GM21381 (cell line): ENCODE data around the gene FAM181A.

Experiments
- ATAC-seq: cut with Tn5 transposase; IDR thresholded peaks from one replicate; pipeline ENCODE4 v1.9.1; 2021; ENCODE audit warnings: mild to moderate bottlenecking, moderate library complexity; ENCODE audit not compliant: unreplicated experiment

Gene FAM181A

DNA sequence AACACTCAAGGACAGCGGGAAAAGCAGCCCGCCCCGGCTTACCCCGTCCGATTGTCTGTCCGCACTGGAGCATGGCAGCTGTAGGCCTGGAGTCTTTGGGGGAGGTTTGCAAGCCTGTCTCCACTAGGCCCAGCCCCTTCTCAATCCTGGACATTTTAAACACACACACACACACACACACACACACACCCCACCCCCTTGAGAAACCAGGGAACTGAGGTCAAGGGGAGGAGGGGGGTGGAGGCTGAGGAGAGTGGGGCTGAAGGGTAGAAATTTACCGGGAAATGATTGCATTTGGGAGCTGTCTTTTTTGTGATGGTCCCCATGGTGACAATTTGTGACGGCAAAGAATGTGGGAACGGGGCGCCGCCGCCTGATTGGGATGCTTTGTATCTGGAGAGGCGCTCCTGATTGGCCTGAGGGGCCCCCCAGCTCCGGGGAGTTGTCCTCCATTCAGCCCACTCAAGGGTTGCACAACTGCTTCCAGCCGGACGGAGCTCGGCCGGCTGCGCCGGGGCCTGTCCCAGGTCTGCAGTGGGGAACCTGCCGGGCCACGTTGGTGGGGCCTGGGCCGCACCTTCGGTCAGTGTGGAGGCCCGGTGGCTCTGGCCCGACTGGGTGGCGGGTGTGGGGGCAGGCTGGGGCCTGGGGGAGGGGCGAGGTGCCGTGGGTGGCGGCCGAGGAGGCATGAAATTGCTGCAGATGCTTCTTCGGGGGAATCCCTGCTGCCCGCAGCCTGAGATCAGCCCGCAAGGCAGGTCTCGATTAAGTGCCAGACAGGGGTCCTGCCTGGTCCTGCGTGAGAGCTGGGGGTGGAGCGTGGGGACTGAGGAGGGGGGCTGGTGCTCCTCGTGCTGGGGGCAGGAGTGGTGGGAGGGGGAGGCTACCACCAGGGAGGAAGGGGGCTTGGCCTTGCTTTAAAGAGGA, at the start of gene FAM181A:
FAM181A (plus strand) TSS at position 472 of the 927 bp plus-strand sequence. CDS start 942 bp downstream, outside the sequence.
- ATAC-seq = no peak

GRCh38 chr14:93878212-93878611, 48.9 kb upstream of the FAM181A start:
- no peak for ATAC-seq

DNA sequence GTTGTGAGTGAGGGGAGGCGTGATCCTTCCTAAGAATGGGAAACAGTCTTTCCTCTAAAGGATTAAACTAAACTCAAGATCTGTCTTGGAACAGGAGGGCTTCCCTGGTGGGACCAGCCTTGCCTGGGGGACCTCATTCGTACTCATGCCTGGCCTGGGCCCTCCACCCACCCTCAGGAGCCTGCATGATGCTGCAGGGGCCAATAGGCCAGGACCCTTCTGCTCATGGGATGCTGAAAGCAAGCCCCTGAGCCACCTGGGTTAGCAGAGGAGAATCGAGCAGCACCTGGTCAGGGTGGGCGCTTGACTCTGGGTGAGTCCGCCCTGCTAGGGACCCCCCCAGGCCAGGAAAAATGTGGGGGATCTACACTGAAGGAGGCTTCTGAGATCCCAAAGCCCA, 48.3 kb upstream of the FAM181A start:
- no peak for ATAC-seq

- ATAC-seq = no peak
These were observed 47.7 kb upstream of the FAM181A start for GRCh38 chr14:93879362-93879983.

DNA sequence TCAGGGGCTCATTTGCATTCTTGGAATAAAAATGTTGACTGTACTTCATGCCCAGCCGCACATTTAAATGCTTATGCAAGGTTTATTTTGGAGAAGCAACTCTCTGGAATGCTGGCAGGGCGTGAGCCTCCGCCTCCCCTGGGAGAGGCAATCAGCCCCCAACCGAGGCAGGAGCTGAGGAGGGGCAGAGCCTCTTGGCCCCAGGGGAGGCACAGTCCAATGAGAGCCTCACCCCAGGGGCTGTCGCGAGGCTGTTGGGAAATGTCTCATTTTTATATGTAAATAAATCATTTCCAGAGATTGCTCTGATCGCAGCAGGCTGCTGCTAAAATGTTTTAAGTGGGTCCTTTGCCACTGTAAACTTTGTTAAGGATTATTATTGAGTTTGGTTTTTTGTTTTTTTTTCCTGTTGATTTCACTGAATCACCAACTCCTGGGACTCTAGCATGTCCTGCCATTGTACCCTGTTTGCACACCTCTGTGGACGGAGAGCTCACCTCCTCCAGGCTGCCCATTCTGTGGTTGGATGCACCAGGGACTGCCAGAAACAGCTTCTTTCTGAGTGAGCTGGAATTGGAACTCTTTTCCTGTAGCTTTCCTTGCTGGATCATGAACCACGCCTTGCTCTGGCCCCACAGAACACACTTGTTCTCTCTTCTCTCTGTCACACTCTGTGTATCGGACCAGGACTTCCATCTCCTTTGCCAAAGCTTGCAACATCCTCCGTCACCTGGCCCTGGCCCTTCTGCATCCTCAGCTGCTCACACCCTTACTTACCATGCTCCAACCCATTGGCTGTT, 46.9 kb upstream of the FAM181A start:
- ATAC-seq = no peak

- no peak for ATAC-seq
These were observed 42.2 kb upstream of the FAM181A start for GRCh38 chr14:93884950-93885349.

GRCh38 chr14:93888995-93889394, 38.1 kb upstream of the FAM181A start:
- ATAC-seq = no peak

DNA sequence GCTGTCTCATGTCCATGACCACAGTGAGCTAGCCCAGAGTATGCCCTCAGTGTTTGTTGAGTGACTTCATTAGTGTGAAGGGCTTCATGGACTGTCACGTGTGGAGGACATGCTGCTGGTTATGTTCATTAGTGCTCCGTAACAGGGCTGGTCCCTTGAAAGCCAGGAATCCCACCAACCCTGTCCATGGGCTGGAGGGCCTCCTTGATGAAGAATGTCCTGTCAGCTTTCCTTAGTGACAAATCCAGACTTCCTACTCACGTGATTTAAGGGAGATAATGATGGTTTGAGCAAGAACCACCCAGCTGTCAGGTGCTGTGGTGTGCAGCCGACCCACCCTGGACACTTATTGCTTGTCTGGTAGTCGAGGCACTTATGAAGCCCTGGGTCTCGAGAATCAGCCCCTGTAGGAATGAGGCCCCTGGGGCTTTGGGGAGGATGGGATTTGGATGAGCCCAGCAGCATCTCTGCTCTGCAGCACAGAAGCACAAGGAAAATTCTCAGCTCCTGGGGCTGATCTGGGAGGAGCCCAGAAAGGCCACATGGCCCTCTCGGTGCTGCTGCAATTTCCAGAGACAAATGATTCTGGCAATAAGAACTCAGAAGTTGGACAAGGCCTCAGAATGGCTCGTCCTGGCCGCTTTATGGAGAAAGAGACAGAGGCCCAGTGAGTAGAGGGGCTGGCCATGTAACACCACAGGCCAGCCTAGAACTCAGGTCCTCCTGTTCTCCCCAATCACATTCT, 37.2 kb upstream of the FAM181A start:
- ATAC-seq = no peak

GRCh38 chr14:93891756-93892504, 35.2 kb upstream of the FAM181A start:
- ATAC-seq = no peak

DNA sequence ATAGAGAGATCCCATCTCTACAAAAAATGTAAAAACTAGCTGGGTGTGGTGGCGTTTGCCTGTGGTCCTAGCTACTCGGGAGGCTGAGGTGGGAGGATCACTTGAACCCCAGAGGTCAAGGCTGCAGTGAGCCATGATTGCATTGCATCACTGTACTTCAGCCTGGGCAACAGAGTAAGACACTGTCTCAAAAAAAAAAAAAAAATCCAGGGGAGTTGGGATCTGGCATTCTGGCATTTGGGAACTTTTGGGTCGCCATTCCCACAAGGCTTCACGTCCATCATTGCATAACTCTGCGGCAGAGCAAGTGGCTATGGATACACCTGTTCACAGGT, 34.7 kb upstream of the FAM181A start:
- ATAC-seq = no peak

DNA sequence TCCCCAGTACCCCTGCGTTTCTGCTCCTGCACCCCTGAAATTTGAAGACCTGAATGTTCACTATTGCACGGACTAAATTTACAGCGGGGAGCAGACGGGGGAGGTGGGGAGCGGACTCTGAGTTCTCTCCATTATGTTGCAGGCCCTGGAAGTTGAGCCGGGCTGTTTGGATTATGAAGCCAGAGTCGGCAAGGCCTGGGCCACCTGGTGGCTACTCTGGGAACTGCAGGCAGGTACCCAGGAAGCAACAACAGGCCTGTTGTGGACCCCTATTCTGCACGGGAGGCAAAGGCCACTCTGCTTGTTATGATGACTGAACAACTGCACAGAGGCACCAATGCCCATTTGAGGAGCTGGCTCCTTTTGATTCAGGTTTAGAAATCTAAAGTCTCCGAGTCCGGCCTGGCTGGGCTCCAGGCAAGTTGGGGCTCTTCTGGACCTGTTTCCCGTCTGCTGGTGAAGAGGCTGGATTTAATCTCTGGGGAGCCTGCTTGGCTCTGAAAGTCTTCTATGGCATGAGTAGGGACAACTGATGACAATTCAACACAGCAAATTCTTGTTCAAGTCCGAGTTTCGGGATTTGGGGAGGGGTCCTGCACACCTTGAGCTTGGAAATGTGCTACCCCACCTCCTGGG, 34.1 kb upstream of the FAM181A start:
- no peak for ATAC-seq

GRCh38 chr14:93893661-93894261, 33.4 kb upstream of the FAM181A start:
- no peak for ATAC-seq

DNA sequence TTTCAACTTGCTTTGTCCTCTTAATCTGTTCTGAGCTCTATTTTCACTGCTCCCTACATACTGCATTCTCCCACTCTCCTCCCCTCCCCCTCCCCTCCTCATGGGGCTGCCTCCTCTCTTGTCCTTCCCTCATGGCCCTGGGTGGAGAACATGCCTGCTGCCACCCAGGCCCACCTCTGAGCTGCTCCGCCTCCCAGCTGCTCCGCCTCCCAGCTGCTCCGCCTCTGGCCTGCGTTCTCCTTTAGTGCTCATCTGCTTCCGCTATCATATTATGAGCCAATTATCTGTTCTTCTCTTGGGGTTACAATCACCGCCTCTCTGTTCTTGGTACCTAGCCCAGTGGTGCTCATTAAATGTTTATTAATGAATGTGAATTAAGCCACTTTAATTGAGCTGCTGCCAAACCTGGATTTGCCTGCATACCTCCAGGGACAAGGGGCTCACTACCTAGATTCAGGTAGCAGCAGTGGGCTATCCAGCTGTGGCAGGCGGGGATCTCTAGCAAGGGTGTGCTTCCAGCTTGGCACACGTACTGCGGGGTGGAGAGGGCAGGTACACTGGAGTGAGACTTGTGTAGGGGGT, 32.0 kb upstream of the FAM181A start:
- ATAC-seq = no peak

- ATAC-seq = no peak
These were observed 29.7 kb upstream of the FAM181A start for GRCh38 chr14:93897476-93897845.

DNA sequence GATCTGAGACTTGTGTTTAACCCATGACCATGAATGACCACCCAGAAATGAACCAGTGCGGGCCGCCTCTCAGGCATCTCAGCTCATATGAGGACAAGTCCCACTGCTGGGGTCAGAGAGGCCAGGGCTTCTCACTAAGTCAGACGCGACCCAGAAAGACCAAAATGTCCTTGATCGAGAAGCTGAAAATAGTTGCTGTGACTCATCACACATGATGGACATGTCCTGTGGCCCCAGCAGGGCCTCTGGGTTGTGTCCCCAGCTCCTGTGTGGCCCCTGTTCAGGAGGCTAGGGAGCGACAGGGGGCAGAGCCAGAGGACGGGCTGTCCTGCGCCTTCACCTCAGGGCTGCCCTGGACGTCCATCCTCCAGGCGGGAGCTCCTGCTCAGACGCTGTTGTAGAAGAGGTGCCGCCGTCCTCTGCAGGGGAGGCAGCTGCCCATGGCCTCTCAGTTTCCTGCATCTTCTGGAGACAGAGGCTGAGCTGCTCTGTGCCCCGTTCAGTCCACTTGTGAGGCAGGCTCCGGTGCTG, 29.0 kb upstream of the FAM181A start:
- ATAC-seq = no peak

DNA sequence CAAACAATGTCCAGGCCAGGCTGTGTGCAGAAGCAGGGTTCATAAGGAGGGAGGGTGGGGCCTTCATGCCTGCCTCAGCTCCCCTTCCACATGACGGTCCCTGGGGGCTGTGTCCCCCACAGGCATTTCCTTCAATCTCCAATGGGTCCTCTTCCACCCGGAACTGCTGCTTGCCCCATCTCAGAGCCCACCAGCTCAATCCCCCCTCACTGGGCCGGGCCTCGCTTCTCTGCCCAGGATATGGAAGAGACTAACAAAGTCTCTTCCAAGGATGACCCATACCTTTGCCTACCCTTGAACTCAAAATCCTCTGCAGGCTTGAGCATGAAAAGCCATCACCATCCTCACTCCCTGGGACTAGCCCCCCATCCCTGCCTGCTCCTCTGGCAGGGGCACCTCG, 28.4 kb upstream of the FAM181A start:
- ATAC-seq = no peak

DNA sequence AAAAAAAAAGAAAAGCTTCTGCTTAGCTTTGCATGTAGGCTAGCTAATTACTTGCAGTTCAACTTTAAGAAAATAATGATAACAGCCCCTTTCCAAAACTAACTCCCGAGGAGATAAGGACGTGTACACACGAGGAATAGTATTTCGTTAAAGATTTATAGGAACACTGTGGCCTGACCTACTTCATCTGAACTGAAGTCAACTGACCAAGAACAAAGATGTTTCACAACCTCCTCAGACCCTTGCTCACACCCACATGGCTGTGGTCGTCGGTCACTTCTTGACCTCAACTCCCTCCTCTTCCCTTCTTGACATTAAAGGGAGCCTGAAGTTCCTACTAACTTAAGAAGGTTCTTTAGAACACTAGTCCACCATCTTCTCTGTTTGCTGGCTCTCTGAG, 25.3 kb upstream of the FAM181A start:
- ATAC-seq = no peak

- no peak for ATAC-seq
These were observed 24.4 kb upstream of the FAM181A start for GRCh38 chr14:93902619-93903307.
